HepG2 (cell line): ENCODE data around the gene MARCHF5. TPM values are rescaled to one million over a fixed set of nuclear protein-coding genes. Genes with fewer than 3 reads are reported as not detected.
A peak's percentile ranks its signal among the peaks of the same experiment; 100 is the strongest.

Experiments
- AGO2 ChIP-seq: fragments of 200-400 bp; formaldehyde crosslinking; optimal IDR thresholded peaks from 2 replicates; pipeline ENCODE3; 2017; ENCODE audit warnings: mild to moderate bottlenecking, low read depth, low read length, moderate library complexity
- ARID4A ChIP-seq: sonication (generic); formaldehyde crosslinking; IDR thresholded peaks from 2 replicates; pipeline ENCODE4 v1.5.0; 2020; ENCODE audit warnings: mild to moderate bottlenecking, missing genetic modification reagents, borderline replicate concordance
- ATF6 ChIP-seq: sonication (generic); formaldehyde crosslinking; conservative IDR thresholded peaks from 2 replicates; pipeline ENCODE4 v1.4.0; 2020; ENCODE audit warnings: missing genetic modification reagents
- BRCA1 ChIP-seq: sonication (generic); formaldehyde crosslinking; IDR thresholded peaks from 2 replicates; pipeline ENCODE4 v1.4.0; 2020; ENCODE audit warnings: missing genetic modification reagents
- CREM ChIP-seq, 2 experiments: sonication (generic) in 1 of 2; formaldehyde crosslinking in 1 of 2; IDR thresholded peaks; 2 replicates each; pipeline versions ENCODE4 v1.4.0 to v1.6.1; 2016 to 2020; ENCODE audit warnings: antibody characterized with exemption in 1 of 2, mild to moderate bottlenecking in 1 of 2, missing genetic modification reagents in 1 of 2
- DRAP1 ChIP-seq: IDR thresholded peaks from 2 replicates; pipeline ENCODE4 v1.6.1; 2016; ENCODE audit warnings: missing genetic modification reagents, missing compliant biosample characterization
- HCFC1 ChIP-seq: fragments of 150-350 bp; IDR thresholded peaks from 2 replicates; pipeline ENCODE4 v1.6.1; 2014; ENCODE audit warnings: low read depth, low read length
- HINFP ChIP-seq: sonication (generic); formaldehyde crosslinking; IDR thresholded peaks from 2 replicates; pipeline ENCODE4 v1.4.0; 2020; ENCODE audit warnings: low read depth, mild to moderate bottlenecking, missing genetic modification reagents
- HOXA5 ChIP-seq: sonication (generic); formaldehyde crosslinking; IDR thresholded peaks from 2 replicates; pipeline ENCODE4 v1.4.0; 2020; ENCODE audit warnings: missing genetic modification reagents
- ISL2 ChIP-seq: sonication (generic); formaldehyde crosslinking; IDR thresholded peaks from 2 replicates; pipeline ENCODE4 v1.5.0; 2020; ENCODE audit warnings: missing genetic modification reagents
- KDM2A ChIP-seq: sonication (generic); formaldehyde crosslinking; IDR thresholded peaks from 2 replicates; pipeline ENCODE4 v1.4.0; 2020; ENCODE audit warnings: low read depth, missing genetic modification reagents, borderline replicate concordance
- REXO4 ChIP-seq: sonication (generic); formaldehyde crosslinking; IDR thresholded peaks from 2 replicates; pipeline ENCODE4 v1.8.0; 2022; ENCODE audit warnings: missing genetic modification reagents, mild to moderate bottlenecking, borderline replicate concordance
- SOX5 ChIP-seq: IDR thresholded peaks from 2 replicates; pipeline ENCODE4 v1.6.1; 2016; ENCODE audit warnings: borderline replicate concordance
- ZFP91 ChIP-seq: sonication (generic); formaldehyde crosslinking; IDR thresholded peaks from 2 replicates; pipeline ENCODE4 v1.9.0; 2022; ENCODE audit warnings: missing genetic modification reagents, mild to moderate bottlenecking, borderline replicate concordance
- ZNF263 ChIP-seq: sonication (generic); formaldehyde crosslinking; IDR thresholded peaks from 2 replicates; pipeline ENCODE4 v1.4.0; 2020; ENCODE audit warnings: missing genetic modification reagents
- ZNF34 ChIP-seq: sonication (generic); formaldehyde crosslinking; IDR thresholded peaks from 2 replicates; pipeline ENCODE4 v1.4.0; 2020; ENCODE audit warnings: mild to moderate bottlenecking, missing genetic modification reagents, borderline replicate concordance
- ZNF564 ChIP-seq: sonication (generic); formaldehyde crosslinking; IDR thresholded peaks from 2 replicates; pipeline ENCODE4 v1.8.1; 2023; ENCODE audit warnings: mild to moderate bottlenecking, missing genetic modification reagents
- ZSCAN20 ChIP-seq: sonication (generic); formaldehyde crosslinking; IDR thresholded peaks from 2 replicates; pipeline ENCODE4 v1.4.0; 2020; ENCODE audit warnings: missing genetic modification reagents, mild to moderate bottlenecking, borderline replicate concordance
- polyA plus RNA-seq, 8 experiments: library from polyadenylated mRNA; depleted of rRNA in 3 of 8; stranded (reverse) in 7 of 8; unstranded in 1 of 8; fragments of >200 nt; fragmentation: Illumina TruSeq in 4 of 8; extraction: Trizol in 4 of 8; gene quantifications; 2 replicates each; pipeline versions ENCODE4 v1.2.1 to v1.2.3, GENCODE V29; 2011 to 2016; ENCODE audit warnings: low read depth in 4 of 8, missing spikeins in 1 of 8, mixed read lengths in 1 of 8; ENCODE audit not compliant: insufficient read depth in 1 of 8
- total RNA-seq, 5 experiments: library from RNA; depleted of rRNA; stranded (reverse); fragments of >200 nt; fragmentation: Illumina TruSeq; extraction: Trizol; gene quantifications; 2 replicates each; pipeline ENCODE4 v1.2.3, GENCODE V29; 2016; ENCODE audit warnings: low read depth in 1 of 5

MARCHF5 gene
- total and polyA plus RNA-seq, 2 of the 13 experiments (the other 11 are each of a cell fraction or from before 2014, with no cell fraction given): 19.4 to 21.0 TPM

GRCh38 chr10:92290837-92291615, at the start of gene MARCHF5, which contains the start of gene CPEB3 (continued):
- no peak for TF ChIP-seq BRCA1
- TF ChIP-seq SOX5: peak; percentile 41; the same call in 1 of the 2 replicates
- TF ChIP-seq ZSCAN20 (CRISPR knock-in tag): peak; percentile 53
- peak; percentile 48; the same call in 1 of the 2 replicates for TF ChIP-seq DRAP1
- peak; percentile 91; the same call in 1 of the 2 replicates for TF ChIP-seq ZFP91 (CRISPR knock-in tag)
- TF ChIP-seq ISL2 (CRISPR knock-in tag): no peak
- TF ChIP-seq AGO2: peak; percentile 64
- TF ChIP-seq REXO4 (CRISPR knock-in tag): no peak
- peak; percentile 92 for TF ChIP-seq HCFC1
- 0 out of 2 replicates have a peak, but pooled peaks have one; percentile 69 for TF ChIP-seq HINFP (CRISPR knock-in tag)
- peak; percentile 90 for TF ChIP-seq CREM (IDR thresholded peaks at IDR 0.05)
- TF ChIP-seq CREM (CRISPR knock-in tag; IDR thresholded peaks at IDR 0.05): peak; percentile 47; the same call in 1 of the 2 replicates
- TF ChIP-seq HOXA5 (CRISPR knock-in tag): no peak; the same call in 1 of the 2 replicates
- TF ChIP-seq ZNF263 (CRISPR knock-in tag): peak; percentile 58; the same call in 1 of the 2 replicates
- TF ChIP-seq ARID4A: peak; percentile 87; the same call in 1 of the 2 replicates
- TF ChIP-seq ZNF564: peak; percentile 26; the same call in 1 of the 2 replicates
- no peak for TF ChIP-seq ATF6 (CRISPR knock-in tag)
- peak; percentile 96 for TF ChIP-seq ZNF34
- TF ChIP-seq KDM2A (CRISPR knock-in tag): peak; percentile 66
